ENCODE measurements around the gene NUDT17. TPM values are rescaled to one million over a fixed set of nuclear protein-coding genes. Genes with fewer than 3 reads are reported as not detected.

Gene NUDT17
- total and polyA plus RNA-seq, 2 of the 4 experiments (the other 2 are of a cell fraction): 2.3 to 2.8 TPM

- ChIA-PET CTCF (no interaction called here), POLR2A (ENCODE audit: unreplicated experiment) (no interaction called here)
- no peak overlapping the region for H2AK9ac ChIP-seq (replicated peaks; ENCODE audit: low read depth, low read length, poor library complexity)
- BruUV-seq (replicated peaks): no TSS peak
- no peak overlapping the region for H3K56ac ChIP-seq (ENCODE audit: extremely low read depth, insufficient read depth, low read length)
- H3K9me3 ChIP-seq (ENCODE audit: control insufficient read depth, insufficient read depth, low read length): no peaks in the 10 kb centered on the region
- H4K8ac ChIP-seq (ENCODE audit: low read depth in 2 of 2, low read length in 2 of 2): no peak overlapping the region
- H3K4me1 ChIP-seq (ENCODE audit: control insufficient read depth, insufficient read depth, low read length): 0 out of 2 replicates have a peak, but pooled peaks cover 2% of the 10 kb centered on the region
- no peak overlapping the region for H2BK15ac ChIP-seq (ENCODE audit: low read depth, low read length)
- H3K4ac ChIP-seq (ENCODE audit: low read depth, low read length): no peak overlapping the region
- DNase-seq (no peak), ATAC-seq (ENCODE audit: low read depth) (no peak)
- no peaks in the 10 kb centered on the region for H4K20me1 ChIP-seq (ENCODE audit: insufficient read depth, low read length)
- in situ Hi-C loops (cut with MboI; ENCODE audit: low sequenced_read_pairs): no loop called here
- H2AFZ ChIP-seq (replicated peaks; ENCODE audit: low read length, poor library complexity): no peak overlapping the region
- no peak overlapping the region for H3K27ac ChIP-seq (ENCODE audit: insufficient read depth, low read length)
- peaks cover 28 to 63% of the 10 kb centered on the region in 2 experiments for H3K79me1 ChIP-seq (ENCODE audit: low read depth in 1 of 2, low read length in 2 of 2)
- H3K4me3 ChIP-seq (ENCODE audit: insufficient read depth, low read depth, low read length): no peak overlapping the region
- dilution Hi-C loops (cut with HindIII; ENCODE audit: low sequenced_read_pairs, unreplicated experiment): no loop called here
- H2AK5ac ChIP-seq (ENCODE audit: low read depth, low read length): no peak overlapping the region
- H2BK20ac ChIP-seq (ENCODE audit: low read depth, low read length): no peak overlapping the region
- no peak for TF ChIP-seq USF2 (IDR thresholded peaks at IDR 0.05; ENCODE audit: low read depth, low read length)
- TF ChIP-seq CEBPB (IDR thresholded peaks at IDR 0.05; ENCODE audit: low read depth, low read length): no peak
- no peak for TF ChIP-seq MAZ (IDR thresholded peaks at IDR 0.05; ENCODE audit: borderline replicate concordance, low read depth, low read length)
- TF ChIP-seq BHLHE40 (IDR thresholded peaks at IDR 0.05; ENCODE audit: low read depth, low read length): no peak
- no peak for TF ChIP-seq POLR2A (IDR thresholded peaks at IDR 0.05; ENCODE audit: low read depth, low read length)
- TF ChIP-seq ELK1 (IDR thresholded peaks at IDR 0.05; ENCODE audit: borderline replicate concordance, low read depth, low read length): no peak
- TF ChIP-seq RCOR1 (IDR thresholded peaks at IDR 0.05; ENCODE audit: insufficient replicate concordance, low read length): no peak
- TF ChIP-seq RAD21 (IDR thresholded peaks at IDR 0.05; ENCODE audit: low read length): no peak
- H4K91ac ChIP-seq (ENCODE audit: insufficient read depth, low read depth, low read length): no peak overlapping the region
- intact Hi-C loops (cut with micrococcal nuclease): loop anchor here (10.0 kb wide), 1 partner anchor 104 kb away; no protein-coding TSS in a partner anchor
- no peak overlapping the region for H4K5ac ChIP-seq (ENCODE audit: low read depth, low read length)
- H3K36me3 ChIP-seq (ENCODE audit: control insufficient read depth, insufficient read depth, low read length): peaks cover 40% of the 10 kb centered on the region
- no peak overlapping the region for H3K9ac ChIP-seq (ENCODE audit: low read depth, low read length)
- no peaks in the 10 kb centered on the region for H3K27me3 ChIP-seq (ENCODE audit: control insufficient read depth, insufficient read depth, low read length)
- no peak overlapping the region for H2BK120ac ChIP-seq (ENCODE audit: low read depth, low read length)
- no peak overlapping the region for H3K14ac ChIP-seq (replicated peaks; ENCODE audit: low read depth, low read length)
- no peak overlapping the region for H2BK5ac ChIP-seq (ENCODE audit: low read depth, low read length, poor library complexity, severe bottlenecking)
- no peak overlapping the region for H3K4me2 ChIP-seq (ENCODE audit: low read depth, low read length)
- no peak overlapping the region for H3K18ac ChIP-seq (ENCODE audit: low read depth, low read length)
- H3K9me1 ChIP-seq (ENCODE audit: insufficient read depth, low read length): peaks cover 6% of the 10 kb centered on the region
- no peak overlapping the region for H3K23ac ChIP-seq (ENCODE audit: low read depth, low read length)
Observed at GRCh38 chr1:145828367-145829026, 16.9 kb upstream of the NUDT17 start.
